ENCODE measurements around the gene ATPAF2. TPM values are rescaled to one million over a fixed set of nuclear protein-coding genes. Genes with fewer than 3 reads are reported as not detected.

ATPAF2 gene
- total and polyA plus RNA-seq, 10 of the 15 experiments (the other 5 are each of a cell fraction or from before 2014, with no cell fraction given): 6.5 to 33.0 (median 26.5) TPM

- ChIA-PET CTCF (interaction anchor here (1.1 to 3.6 kb wide), 2 partner anchors 46 to 51 kb away, joined by 3 to 36 read pairs; no protein-coding TSS in a partner anchor), RAD21 (ENCODE audit: unreplicated experiment) (interaction anchor here (0.5 to 1.1 kb wide), 3 partner anchors 45 to 89 kb away, joined by 3 read pairs; no protein-coding TSS in a partner anchor), SMC1A (ENCODE audit: uncharacterized antibody, unreplicated experiment) (interaction anchor here (3.4 kb wide), 1 partner anchor 47 kb away, joined by 21 read pairs; no protein-coding TSS in a partner anchor), POLR2A (interaction anchor here (1.2 kb wide), 1 partner anchor 15 kb away, joined by 4 read pairs; the partner anchor contains the start of genes DRC3 and TOM1L2)
- ATAC-seq (no peak), DNase-seq (ENCODE audit: low read depth, low spot score) (no peak), FAIRE-seq (no peak)
- intact Hi-C loops (cut with micrococcal nuclease; ENCODE audit: unreplicated experiment) (no loop called here), in situ Hi-C loops (cut with MboI) (no loop called here)
- Histone ChIP-seq H3K4me2 (ENCODE audit: control insufficient read depth, insufficient read depth) (no peak overlapping the region), H3K36me3 (ENCODE audit: control insufficient read depth in 2 of 2, insufficient read depth in 2 of 2, low read length in 1 of 2) (no peaks in the 10 kb centered on the region), H3K27me3 (replicated peaks in 1 of 2; ENCODE audit: control insufficient read depth in 2 of 2, insufficient read depth in 2 of 2, low read length in 1 of 2) (no peaks in the 10 kb centered on the region; a peak in 1 of 4 replicates), H3K9me3 (replicated peaks; ENCODE audit: control insufficient read depth, insufficient read depth, low read length) (no peaks in the 10 kb centered on the region), H3K4me1 (ENCODE audit: control insufficient read depth, insufficient read depth, low read length) (no peaks in the 10 kb centered on the region; the same call in 1 of the 2 replicates), H3K79me2 (ENCODE audit: control insufficient read depth, insufficient read depth, low read length) (no peaks in the 10 kb centered on the region), H4K20me1 (ENCODE audit: control insufficient read depth, insufficient read depth) (no peaks in the 10 kb centered on the region), H2AFZ (ENCODE audit: control insufficient read depth, low read depth, low read length) (no peak overlapping the region), H3K4me3 (no peak overlapping the region), H3K27ac (ENCODE audit: control insufficient read depth, insufficient read depth) (no peak overlapping the region), H3K9ac (ENCODE audit: control insufficient read depth, insufficient read depth, low read length) (no peak overlapping the region)
- TF ChIP-seq E2F8 (IDR thresholded peaks at IDR 0.05; ENCODE audit: low read depth, partially characterized antibody) (no peak), PAX5 (IDR thresholded peaks at IDR 0.05; ENCODE audit: borderline replicate concordance, low read depth, low read length) (no peak), NFYB (IDR thresholded peaks at IDR 0.05; ENCODE audit: insufficient read depth, low read depth, low read length) (0 out of 2 replicates have a peak, but pooled peaks have one; percentile 13), GATAD2B (conservative IDR thresholded peaks at IDR 0.05; ENCODE audit: low read depth) (no peak), RUNX3 (IDR thresholded peaks at IDR 0.05; ENCODE audit: low read length) (no peak), PML (IDR thresholded peaks at IDR 0.05; ENCODE audit: low read length) (no peak), RELA (IDR thresholded peaks at IDR 0.05; ENCODE audit: borderline replicate concordance, partially characterized antibody) (no peak)
- no TSS peak for BruUV-seq (replicated peaks)
- WGBS (ENCODE audit: insufficient coverage, insufficient replicate concordance, low lambda C conversion rate, missing lambda C conversion rate): 36% methylated on average over 7 of the region's 7 CpGs
Measured at GRCh38 chr17:17987187-17987896, 51.6 kb downstream of the ATPAF2 start.
